MM.1S (cell line): ENCODE measurements around the gene ADAP1.

Experiments
- CTCF ChIP-seq: fragments of 300-600 bp; sonication (generic); IDR thresholded peaks from 2 replicates; pipeline ENCODE4 v1.5.1; 2016; ENCODE audit warnings: antibody characterized with exemption, low read length, mixed read lengths
- EZH2 ChIP-seq: fragments of 300-600 bp; sonication (generic); optimal IDR thresholded peaks from 2 replicates; pipeline ENCODE3; 2017; ENCODE audit warnings: low read depth, mild to moderate bottlenecking, antibody characterized with exemption, low read length, mixed read lengths
- EZH2phosphoT487 ChIP-seq: fragments of 300-600 bp; sonication (generic); IDR thresholded peaks from 2 replicates; pipeline ENCODE4 v1.6.1; 2018; ENCODE audit warnings: antibody characterized with exemption, low read length

- TF ChIP-seq CTCF, result no peak
- TF ChIP-seq EZH2, result no peak
- TF ChIP-seq EZH2phosphoT487, result no peak
Measured at GRCh38 chr7:910931-911431, 43.5 kb downstream of the ADAP1 start.
